Gastroesophageal sphincter (tissue), 3 donors: ENCODE data around the gene BCAS3.

ENCODE experiments used
- EP300 ChIP-seq: sonication (generic); formaldehyde crosslinking; IDR thresholded peaks from one replicate; pipeline ENCODE4 v1.6.1; 2017; ENCODE audit warnings: antibody characterized with exemption, mild to moderate bottlenecking
- POLR2A ChIP-seq, 2 donors: fragments of 450-650 bp; IDR thresholded peaks; one replicate each; pipeline ENCODE4 v1.6.1; 2017; ENCODE audit warnings: antibody characterized with exemption in 2 of 2, mild to moderate bottlenecking in 2 of 2, moderate library complexity in 1 of 2
- POLR2AphosphoS5 ChIP-seq: sonication (generic); formaldehyde crosslinking; IDR thresholded peaks from one replicate; pipeline ENCODE4 v1.6.1; 2017; ENCODE audit warnings: antibody characterized with exemption
- TF ChIP-seq, protein P1 (sequence below), 4 experiments: fragments of 200-600 bp in 2 of 4; fragments of 450-650 bp in 2 of 4; sonication (generic) in 1 of 4; IDR thresholded peaks; one replicate each; pipeline ENCODE4 v1.5.1; 2017 to 2019; ENCODE audit warnings: antibody characterized with exemption in 4 of 4, mild to moderate bottlenecking in 2 of 4, moderate library complexity in 2 of 4

GRCh38 chr17:61388561-61389356 is 711.1 kb downstream of the BCAS3 start:
- TF ChIP-seq, protein P1, sequence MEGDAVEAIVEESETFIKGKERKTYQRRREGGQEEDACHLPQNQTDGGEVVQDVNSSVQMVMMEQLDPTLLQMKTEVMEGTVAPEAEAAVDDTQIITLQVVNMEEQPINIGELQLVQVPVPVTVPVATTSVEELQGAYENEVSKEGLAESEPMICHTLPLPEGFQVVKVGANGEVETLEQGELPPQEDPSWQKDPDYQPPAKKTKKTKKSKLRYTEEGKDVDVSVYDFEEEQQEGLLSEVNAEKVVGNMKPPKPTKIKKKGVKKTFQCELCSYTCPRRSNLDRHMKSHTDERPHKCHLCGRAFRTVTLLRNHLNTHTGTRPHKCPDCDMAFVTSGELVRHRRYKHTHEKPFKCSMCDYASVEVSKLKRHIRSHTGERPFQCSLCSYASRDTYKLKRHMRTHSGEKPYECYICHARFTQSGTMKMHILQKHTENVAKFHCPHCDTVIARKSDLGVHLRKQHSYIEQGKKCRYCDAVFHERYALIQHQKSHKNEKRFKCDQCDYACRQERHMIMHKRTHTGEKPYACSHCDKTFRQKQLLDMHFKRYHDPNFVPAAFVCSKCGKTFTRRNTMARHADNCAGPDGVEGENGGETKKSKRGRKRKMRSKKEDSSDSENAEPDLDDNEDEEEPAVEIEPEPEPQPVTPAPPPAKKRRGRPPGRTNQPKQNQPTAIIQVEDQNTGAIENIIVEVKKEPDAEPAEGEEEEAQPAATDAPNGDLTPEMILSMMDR (IDR thresholded peaks at IDR 0.05), result no peak
- TF ChIP-seq POLR2A (IDR thresholded peaks at IDR 0.05) (no peak), EP300 (no peak), POLR2AphosphoS5 (no peak)
